ENCODE data around the gene ST8SIA2. TPM values are rescaled to one million over a fixed set of nuclear protein-coding genes. Genes with fewer than 3 reads are reported as not detected.

The ST8SIA2 gene
- polyA plus RNA-seq, 3 donors: not detected

DNA sequence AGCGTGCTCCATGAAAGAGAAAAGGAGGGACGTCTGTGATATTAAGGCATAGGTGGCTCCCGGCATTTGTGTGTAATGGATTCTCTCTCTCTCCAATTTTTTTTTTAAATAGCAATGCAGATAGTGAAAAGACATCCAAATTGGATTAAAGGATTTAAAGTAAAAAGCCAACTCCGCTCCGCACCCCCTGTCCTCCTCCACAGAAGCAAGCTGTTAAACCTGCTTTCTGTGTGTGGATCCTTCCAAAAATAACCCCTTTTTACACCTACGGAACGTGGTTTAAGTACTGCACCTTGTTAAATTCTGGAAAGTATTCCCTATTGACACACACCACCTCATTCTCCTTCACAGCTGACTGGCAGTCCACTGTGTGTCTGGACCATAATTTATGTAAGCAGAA, 61.6 kb downstream of the ST8SIA2 start:
- TF ChIP-seq, protein P1, sequence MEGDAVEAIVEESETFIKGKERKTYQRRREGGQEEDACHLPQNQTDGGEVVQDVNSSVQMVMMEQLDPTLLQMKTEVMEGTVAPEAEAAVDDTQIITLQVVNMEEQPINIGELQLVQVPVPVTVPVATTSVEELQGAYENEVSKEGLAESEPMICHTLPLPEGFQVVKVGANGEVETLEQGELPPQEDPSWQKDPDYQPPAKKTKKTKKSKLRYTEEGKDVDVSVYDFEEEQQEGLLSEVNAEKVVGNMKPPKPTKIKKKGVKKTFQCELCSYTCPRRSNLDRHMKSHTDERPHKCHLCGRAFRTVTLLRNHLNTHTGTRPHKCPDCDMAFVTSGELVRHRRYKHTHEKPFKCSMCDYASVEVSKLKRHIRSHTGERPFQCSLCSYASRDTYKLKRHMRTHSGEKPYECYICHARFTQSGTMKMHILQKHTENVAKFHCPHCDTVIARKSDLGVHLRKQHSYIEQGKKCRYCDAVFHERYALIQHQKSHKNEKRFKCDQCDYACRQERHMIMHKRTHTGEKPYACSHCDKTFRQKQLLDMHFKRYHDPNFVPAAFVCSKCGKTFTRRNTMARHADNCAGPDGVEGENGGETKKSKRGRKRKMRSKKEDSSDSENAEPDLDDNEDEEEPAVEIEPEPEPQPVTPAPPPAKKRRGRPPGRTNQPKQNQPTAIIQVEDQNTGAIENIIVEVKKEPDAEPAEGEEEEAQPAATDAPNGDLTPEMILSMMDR (IDR thresholded peaks at IDR 0.05): no peak
- no peak overlapping the region for H3K4me3 ChIP-seq (replicated peaks in 1 of 3; ENCODE audit: low read depth in 2 of 3, low read length in 3 of 3)
- H3K27ac Mint-ChIP-seq: no peak overlapping the region
- no peaks in the 10 kb centered on the region for H3K27me3 ChIP-seq (ENCODE audit: control insufficient read depth in 2 of 2, insufficient read depth in 2 of 2, low read length in 2 of 2)
- H3K4me1 Mint-ChIP-seq: no peaks in the 10 kb centered on the region
- no peaks in the 10 kb centered on the region for H3K4me1 ChIP-seq (ENCODE audit: control insufficient read depth in 1 of 2, insufficient read depth in 2 of 2, low read length in 2 of 2)
- H3K4me2 ChIP-seq (replicated peaks; ENCODE audit: extremely low read depth, low read length, poor library complexity, severe bottlenecking): no peak overlapping the region
- H3K4me3 Mint-ChIP-seq: no peak overlapping the region
- H3K27ac ChIP-seq (ENCODE audit: low read depth in 1 of 2, low read length in 2 of 2): no peak overlapping the region
- intact Hi-C loops (cut with micrococcal nuclease): no loop called here
- no peaks in the 10 kb centered on the region for H3K36me3 ChIP-seq (replicated peaks in 1 of 2; ENCODE audit: control insufficient read depth in 1 of 2, insufficient read depth in 2 of 2, low read length in 2 of 2)
- no peaks in the 10 kb centered on the region for H4K20me1 ChIP-seq (ENCODE audit: insufficient read depth, low read length)
- no peaks in the 10 kb centered on the region for H3K79me2 ChIP-seq (ENCODE audit: insufficient read depth, low read length)
- DNase-seq: no peak
- no peaks in the 10 kb centered on the region for H3K9me3 Mint-ChIP-seq
- 88% methylated on average over 2 of the region's 7 CpGs for WGBS (ENCODE audit: insufficient coverage)
- H2AFZ ChIP-seq (ENCODE audit: insufficient read depth, low read depth, low read length, poor library complexity, severe bottlenecking): no peak overlapping the region
- H3K27me3 Mint-ChIP-seq (ENCODE audit: low read depth in 3 of 3): peaks cover 1 to 12% (median 4%) of the 10 kb centered on the region in 3 donors
- H3K9me3 ChIP-seq (replicated peaks in 1 of 2; ENCODE audit: control insufficient read depth in 1 of 2, insufficient read depth in 1 of 2, low read length in 2 of 2): no peaks in the 10 kb centered on the region
- no peaks in the 10 kb centered on the region for H3K36me3 Mint-ChIP-seq
- H3K9ac ChIP-seq (ENCODE audit: insufficient read depth, low read length, poor library complexity, severe bottlenecking): no peak overlapping the region

DNA sequence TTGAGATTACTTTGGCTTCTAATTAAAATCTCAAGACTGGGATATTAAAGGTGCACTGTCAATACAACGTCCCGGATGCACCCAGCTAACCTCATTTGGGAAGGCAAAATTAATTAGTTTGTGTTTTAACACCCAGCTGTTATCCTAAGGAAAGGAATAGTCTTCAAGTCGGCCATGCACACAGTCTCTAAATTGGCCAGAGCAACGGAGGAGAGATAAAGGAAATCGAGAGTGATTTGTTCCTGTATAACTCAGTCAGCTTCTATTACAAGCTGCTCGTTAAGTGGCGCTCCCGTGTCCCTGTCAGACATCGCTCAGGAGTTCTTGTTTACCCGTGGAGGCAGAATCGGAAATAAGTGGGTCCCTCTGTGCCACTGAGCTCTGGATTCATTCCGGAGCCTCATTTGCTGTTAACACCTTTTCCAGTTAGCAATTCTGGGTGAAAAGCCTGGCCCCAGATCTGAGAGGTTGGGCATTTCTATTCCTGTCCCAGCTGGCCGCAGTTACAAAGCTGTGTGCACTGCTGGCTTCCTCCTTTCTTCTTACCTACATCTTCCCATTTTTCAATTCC, 63.9 kb downstream of the ST8SIA2 start:
- intact Hi-C loops (cut with micrococcal nuclease): no loop called here
- no peaks in the 10 kb centered on the region for H3K9me3 Mint-ChIP-seq
- no peak for DNase-seq
- no peaks in the 10 kb centered on the region for H3K27me3 ChIP-seq (ENCODE audit: control insufficient read depth in 2 of 2, insufficient read depth in 2 of 2, low read length in 2 of 2)
- no peaks in the 10 kb centered on the region for H3K36me3 ChIP-seq (replicated peaks in 1 of 2; ENCODE audit: control insufficient read depth in 1 of 2, insufficient read depth in 2 of 2, low read length in 2 of 2)
- no peaks in the 10 kb centered on the region for H3K36me3 Mint-ChIP-seq
- no peaks in the 10 kb centered on the region for H3K79me2 ChIP-seq (ENCODE audit: insufficient read depth, low read length)
- peaks cover 4 to 12% (median 4%) of the 10 kb centered on the region in 3 donors for H3K27me3 Mint-ChIP-seq (ENCODE audit: low read depth in 3 of 3)
- H3K27ac Mint-ChIP-seq: no peak overlapping the region
- H3K4me3 ChIP-seq (replicated peaks in 1 of 3; ENCODE audit: low read depth in 2 of 3, low read length in 3 of 3): no peak overlapping the region
- H3K4me1 Mint-ChIP-seq: no peaks in the 10 kb centered on the region
- H4K20me1 ChIP-seq (ENCODE audit: insufficient read depth, low read length): no peaks in the 10 kb centered on the region
- no peaks in the 10 kb centered on the region for H3K9me3 ChIP-seq (replicated peaks in 1 of 2; ENCODE audit: control insufficient read depth in 1 of 2, insufficient read depth in 1 of 2, low read length in 2 of 2)
- H3K4me2 ChIP-seq (replicated peaks; ENCODE audit: extremely low read depth, low read length, poor library complexity, severe bottlenecking): no peak overlapping the region
- no peak overlapping the region for H3K9ac ChIP-seq (ENCODE audit: insufficient read depth, low read length, poor library complexity, severe bottlenecking)
- no peak overlapping the region for H3K27ac ChIP-seq (ENCODE audit: low read depth in 1 of 2, low read length in 2 of 2)
- WGBS (ENCODE audit: insufficient coverage): 73% methylated on average over 13 of the region's 13 CpGs
- TF ChIP-seq, protein P1 (IDR thresholded peaks at IDR 0.05): no peak
- no peak overlapping the region for H3K4me3 Mint-ChIP-seq
- H3K4me1 ChIP-seq (ENCODE audit: control insufficient read depth in 1 of 2, insufficient read depth in 2 of 2, low read length in 2 of 2): no peaks in the 10 kb centered on the region
- H2AFZ ChIP-seq (ENCODE audit: insufficient read depth, low read depth, low read length, poor library complexity, severe bottlenecking): no peak overlapping the region

Measured in CD14-positive monocyte (primary cell).